DOHH2 (cell line): ENCODE results near the gene PARD6A.

Source experiments
- H3F3A ChIP-seq: fragments of 200-600 bp; sonication (generic), shearing (Covaris generic); 2 replicates; pipeline ENCODE4 v1.6.0; 2016; ENCODE audit warnings: antibody characterized with exemption, mild to moderate bottlenecking; ENCODE audit not compliant: control insufficient read depth, insufficient read depth
- H3K27ac ChIP-seq: fragments of 200-600 bp; sonication (generic); 2 replicates; pipeline ENCODE4 v1.5.1; 2014; ENCODE audit warnings: low read depth, mild to moderate bottlenecking, low read length, moderate library complexity
- H3K27me3 ChIP-seq: fragments of 200-600 bp; sonication (generic); 2 replicates; pipeline ENCODE4 v1.6.1; 2014; ENCODE audit warnings: mild to moderate bottlenecking, low read length, mixed read lengths; ENCODE audit not compliant: control insufficient read depth
- H3K36me3 ChIP-seq: fragments of 200-600 bp; sonication (generic); 2 replicates; pipeline ENCODE4 v1.6.1; 2014; ENCODE audit warnings: mild to moderate bottlenecking, low read length, moderate library complexity, mixed read lengths; ENCODE audit not compliant: control insufficient read depth
- H3K4me1 ChIP-seq: fragments of 200-600 bp; sonication (generic); 2 replicates; pipeline ENCODE4 v1.6.1; 2014; ENCODE audit warnings: mild to moderate bottlenecking, low read length, mixed read lengths; ENCODE audit not compliant: control insufficient read depth
- H3K4me2 ChIP-seq: fragments of 200-600 bp; sonication (generic); 2 replicates; pipeline ENCODE4 v1.6.0; 2014; ENCODE audit warnings: mild to moderate bottlenecking, low read length, moderate library complexity
- H3K4me3 ChIP-seq: fragments of 200-600 bp; sonication (generic); 2 replicates; pipeline ENCODE4 v1.5.1; 2014; ENCODE audit warnings: mild to moderate bottlenecking, low read length, mixed read lengths
- H3K79me2 ChIP-seq: fragments of 200-600 bp; sonication (generic); 2 replicates; pipeline ENCODE4 v1.6.1; 2014; ENCODE audit warnings: mild to moderate bottlenecking, low read length, mixed read lengths; ENCODE audit not compliant: control insufficient read depth
- H3K9me2 ChIP-seq: fragments of 200-600 bp; sonication (generic); replicated peaks from 2 replicates; pipeline ENCODE4 v1.6.1; 2014; ENCODE audit warnings: mild to moderate bottlenecking, low read length, mixed read lengths; ENCODE audit not compliant: control insufficient read depth
- H3K9me3 ChIP-seq: fragments of 200-600 bp; sonication (generic); 2 replicates; pipeline ENCODE4 v1.6.1; 2014; ENCODE audit warnings: antibody characterized with exemption, low read length, mixed read lengths; ENCODE audit not compliant: control insufficient read depth, insufficient read depth
- H4K20me1 ChIP-seq: fragments of 200-600 bp; sonication (generic); 2 replicates; pipeline ENCODE4 v1.6.0; 2014; ENCODE audit warnings: low read depth, mild to moderate bottlenecking, antibody characterized with exemption, low read length, moderate library complexity; ENCODE audit not compliant: control insufficient read depth, insufficient read depth
- CTCF ChIP-seq: fragments of 200-600 bp; sonication (generic); IDR thresholded peaks from one replicate; pipeline ENCODE4 v1.5.1; 2014; ENCODE audit warnings: antibody characterized with exemption, mild to moderate bottlenecking, low read depth, low read length; ENCODE audit not compliant: poor library complexity, severe bottlenecking
- EZH2phosphoT487 ChIP-seq: fragments of 200-600 bp; sonication (generic); IDR thresholded peaks from 2 replicates; pipeline ENCODE4 v1.6.1; 2017; ENCODE audit warnings: borderline replicate concordance, mild to moderate bottlenecking, antibody characterized with exemption, low read length, moderate library complexity, mixed read lengths

PARD6A gene

GRCh38 chr16:67651039-67651438, 9.7 kb upstream of the PARD6A start:
- Histone ChIP-seq H3F3A (peaks cover 3% of the 10 kb centered on the region; the same call in 1 of the 2 replicates), H3K4me1 (peaks cover 6% of the 10 kb centered on the region), H3K27ac (no peak overlapping the region), H3K9me3 (no peaks in the 10 kb centered on the region), H3K4me2 (no peak overlapping the region), H3K36me3 (peaks cover 72% of the 10 kb centered on the region), H4K20me1 (no peaks in the 10 kb centered on the region), H3K79me2 (peaks cover 13% of the 10 kb centered on the region), H3K4me3 (no peak overlapping the region), H3K9me2 (no peaks in the 10 kb centered on the region), H3K27me3 (no peaks in the 10 kb centered on the region)
- TF ChIP-seq EZH2phosphoT487 (no peak), CTCF (no peak)

- Histone ChIP-seq H3F3A (peaks cover 3% of the 10 kb centered on the region; the same call in 1 of the 2 replicates), H3K9me2 (no peaks in the 10 kb centered on the region), H3K9me3 (no peaks in the 10 kb centered on the region), H3K36me3 (peaks cover 72% of the 10 kb centered on the region), H3K79me2 (peaks cover 5% of the 10 kb centered on the region), H4K20me1 (no peaks in the 10 kb centered on the region), H3K27ac (no peak overlapping the region), H3K4me2 (no peak overlapping the region), H3K4me1 (no peaks in the 10 kb centered on the region), H3K4me3 (no peak overlapping the region), H3K27me3 (no peaks in the 10 kb centered on the region)
- TF ChIP-seq CTCF: no peak
- TF ChIP-seq EZH2phosphoT487: no peak
These were observed 8.9 kb upstream of the PARD6A start for GRCh38 chr16:67651847-67652246.

- H3K4me2 ChIP-seq: no peak overlapping the region
- no peak for TF ChIP-seq CTCF
- TF ChIP-seq EZH2phosphoT487: no peak
- H3K36me3 ChIP-seq: peaks cover 72% of the 10 kb centered on the region
- no peaks in the 10 kb centered on the region for H3K9me2 ChIP-seq
- no peaks in the 10 kb centered on the region for H3K4me1 ChIP-seq
- no peaks in the 10 kb centered on the region for H3K79me2 ChIP-seq
- H3F3A ChIP-seq: peaks cover 3% of the 10 kb centered on the region; the same call in 1 of the 2 replicates
- no peaks in the 10 kb centered on the region for H3K27me3 ChIP-seq
- no peak overlapping the region for H3K4me3 ChIP-seq
- no peaks in the 10 kb centered on the region for H3K9me3 ChIP-seq
- no peak overlapping the region for H3K27ac ChIP-seq
- H4K20me1 ChIP-seq: no peaks in the 10 kb centered on the region
These were observed 8.1 kb upstream of the PARD6A start for GRCh38 chr16:67652578-67653127.
